HEK293 (cell line): Measurements from ENCODE around the gene ALG12.

ENCODE experiments used
- CTCF ChIA-PET: fragments of 350-600 bp; formaldehyde crosslinking; extraction: SDS; loops from one replicate; lab custom pipeline; 2021; ENCODE audit warnings: antibody characterized with exemption; lab: Yijun Ruan, JAX
- POLR2A ChIA-PET: fragments of 300-600 bp; formaldehyde crosslinking; extraction: SDS; loops from one replicate; lab custom pipeline; 2020; ENCODE audit warnings: antibody characterized with exemption, inconsistent platforms; lab: Yijun Ruan, JAX
- H3K27ac ChIP-seq: fragments of 200-500 bp; sonication (Bioruptor generic); 2 replicates; pipeline ENCODE4 v1.5.1; 2014; ENCODE audit warnings: low read depth, low read length, control low read depth, inconsistent platforms; ENCODE audit errors: extremely low read depth
- H3K36me3 ChIP-seq, 2 experiments: fragments of 200-500 bp in 1 of 2; sonication (Bioruptor generic) in 1 of 2; 1 replicate in 1 of 2; 2 replicates in 1 of 2; pipeline ENCODE4 v1.5.1; 2014 to 2017; ENCODE audit warnings: inconsistent platforms in 2 of 2, low read length in 2 of 2; ENCODE audit not compliant: control insufficient read depth in 2 of 2, insufficient read depth in 1 of 2
- H3K4me1 ChIP-seq: fragments of 200-500 bp; sonication (Bioruptor generic); 2 replicates; pipeline ENCODE4 v1.5.1; 2014; ENCODE audit warnings: mild to moderate bottlenecking, low read length, inconsistent platforms; ENCODE audit not compliant: control insufficient read depth, insufficient read depth
- H3K4me3 ChIP-seq: 2 replicates; pipeline ENCODE4 v1.5.1; 2011; ENCODE audit warnings: low read depth, mild to moderate bottlenecking, control low read depth, low read length, moderate library complexity
- H3K9me3 ChIP-seq: fragments of 200-500 bp; sonication (Bioruptor generic); 2 replicates; pipeline ENCODE4 v1.5.1; 2014; ENCODE audit warnings: low read depth, low read length, inconsistent platforms; ENCODE audit not compliant: control insufficient read depth, insufficient read depth
- BCL11A ChIP-seq: fragments of 450-650 bp; formaldehyde crosslinking; IDR thresholded peaks from 2 replicates; pipeline ENCODE4 v1.5.1; 2016; ENCODE audit warnings: low read depth, missing biosample characterization, missing genetic modification characterization
- BCL11B ChIP-seq: fragments of 450-650 bp; formaldehyde crosslinking; IDR thresholded peaks from 2 replicates; pipeline ENCODE4 v1.5.1; 2016; ENCODE audit warnings: low read depth, missing biosample characterization, missing genetic modification characterization
- KLF9 ChIP-seq: fragments of 450-650 bp; formaldehyde crosslinking; IDR thresholded peaks from 2 replicates; pipeline ENCODE4 v1.5.1; 2016; ENCODE audit warnings: missing biosample characterization, missing genetic modification characterization, low read depth
- YY2 ChIP-seq: fragments of 450-650 bp; formaldehyde crosslinking; IDR thresholded peaks from 2 replicates; pipeline ENCODE4 v1.5.1; 2016; ENCODE audit warnings: missing biosample characterization, missing genetic modification characterization
- ZBTB20 ChIP-seq: fragments of 450-650 bp; formaldehyde crosslinking; IDR thresholded peaks from 2 replicates; pipeline ENCODE4 v1.5.1; 2016; ENCODE audit warnings: missing biosample characterization, missing genetic modification characterization
- ZNF175 ChIP-seq: fragments of 450-650 bp; formaldehyde crosslinking; IDR thresholded peaks from 2 replicates; pipeline ENCODE4 v1.5.1; 2016; ENCODE audit warnings: missing biosample characterization, missing genetic modification characterization
- ZNF223 ChIP-seq: fragments of 450-650 bp; formaldehyde crosslinking; IDR thresholded peaks from 2 replicates; pipeline ENCODE4 v1.5.1; 2016; ENCODE audit warnings: missing biosample characterization, missing genetic modification characterization
- ZNF274 ChIP-seq, 2 experiments: fragments of 200-500 bp in 1 of 2; fragments of 450-650 bp in 1 of 2; sonication (Bioruptor generic) in 1 of 2; formaldehyde crosslinking in 1 of 2; IDR thresholded peaks; 2 replicates each; pipeline versions ENCODE4 v1.5.1 to v1.6.1; 2014 to 2016; ENCODE audit warnings: borderline replicate concordance in 1 of 2, inconsistent platforms in 1 of 2, low read length in 1 of 2, missing biosample characterization in 1 of 2, missing genetic modification characterization in 1 of 2
- ZNF433 ChIP-seq: fragments of 450-650 bp; formaldehyde crosslinking; IDR thresholded peaks from 2 replicates; pipeline ENCODE4 v1.5.1; 2016; ENCODE audit warnings: missing biosample characterization, missing genetic modification characterization, low read depth
- ZNF555 ChIP-seq: fragments of 450-650 bp; formaldehyde crosslinking; conservative IDR thresholded peaks from 2 replicates; pipeline ENCODE4 v1.5.1; 2017; ENCODE audit warnings: missing biosample characterization, mild to moderate bottlenecking, missing genetic modification characterization, inconsistent platforms
- ZNF621 ChIP-seq: fragments of 450-650 bp; formaldehyde crosslinking; IDR thresholded peaks from 2 replicates; pipeline ENCODE4 v1.5.1; 2017; ENCODE audit warnings: missing biosample characterization, missing genetic modification characterization
- ZNF629 ChIP-seq: fragments of 450-650 bp; formaldehyde crosslinking; IDR thresholded peaks from 2 replicates; pipeline ENCODE4 v1.5.1; 2017; ENCODE audit warnings: missing biosample characterization, missing genetic modification characterization
- ZNF660 ChIP-seq: fragments of 450-650 bp; IDR thresholded peaks from 2 replicates; pipeline ENCODE4 v1.5.1; 2018; ENCODE audit warnings: missing biosample characterization, mild to moderate bottlenecking, missing genetic modification characterization
- ZNF701 ChIP-seq: fragments of 450-650 bp; formaldehyde crosslinking; IDR thresholded peaks from 2 replicates; pipeline ENCODE4 v1.5.1; 2016; ENCODE audit warnings: missing biosample characterization, missing genetic modification characterization
- ZNF76 ChIP-seq: fragments of 450-650 bp; formaldehyde crosslinking; IDR thresholded peaks from 2 replicates; pipeline ENCODE4; 2016; ENCODE audit warnings: low read depth, missing biosample characterization, missing genetic modification characterization, borderline replicate concordance
- TF ChIP-seq, protein P1 (sequence below): fragments of 450-650 bp; formaldehyde crosslinking; IDR thresholded peaks from 2 replicates; pipeline ENCODE4 v1.5.1; 2016; ENCODE audit warnings: missing biosample characterization, missing genetic modification characterization, borderline replicate concordance
- TF ChIP-seq, protein P2 (sequence below): fragments of 450-650 bp; formaldehyde crosslinking; IDR thresholded peaks from 2 replicates; pipeline ENCODE4 v1.5.1; 2017; ENCODE audit warnings: missing biosample characterization, missing genetic modification characterization
- TF ChIP-seq, protein P3 (sequence below): fragments of 450-650 bp; formaldehyde crosslinking; IDR thresholded peaks from 2 replicates; pipeline ENCODE4; 2016; ENCODE audit warnings: missing biosample characterization, missing genetic modification characterization

The ALG12 gene

DNA sequence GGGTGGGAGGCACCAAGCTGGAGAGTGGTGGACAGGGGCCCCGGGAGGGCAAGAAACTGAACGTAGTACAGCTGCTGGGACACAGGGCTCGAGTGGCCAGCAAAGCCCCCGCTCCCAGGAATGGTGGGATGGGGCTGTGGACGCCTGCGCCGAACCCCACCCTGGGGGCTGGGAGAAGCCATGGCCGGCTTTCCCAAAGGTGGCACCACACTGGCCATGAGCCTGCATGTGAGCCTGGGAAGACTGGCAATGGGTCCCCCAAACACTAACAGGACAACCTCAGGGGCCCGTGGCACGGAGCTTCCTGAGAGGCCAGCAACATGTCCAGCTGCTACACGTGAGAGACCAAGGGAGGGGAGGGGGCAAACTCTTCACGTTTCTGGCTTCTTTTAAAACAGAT lies 4.0 kb downstream of the ALG12 start (continued):
- TF ChIP-seq, protein P1, sequence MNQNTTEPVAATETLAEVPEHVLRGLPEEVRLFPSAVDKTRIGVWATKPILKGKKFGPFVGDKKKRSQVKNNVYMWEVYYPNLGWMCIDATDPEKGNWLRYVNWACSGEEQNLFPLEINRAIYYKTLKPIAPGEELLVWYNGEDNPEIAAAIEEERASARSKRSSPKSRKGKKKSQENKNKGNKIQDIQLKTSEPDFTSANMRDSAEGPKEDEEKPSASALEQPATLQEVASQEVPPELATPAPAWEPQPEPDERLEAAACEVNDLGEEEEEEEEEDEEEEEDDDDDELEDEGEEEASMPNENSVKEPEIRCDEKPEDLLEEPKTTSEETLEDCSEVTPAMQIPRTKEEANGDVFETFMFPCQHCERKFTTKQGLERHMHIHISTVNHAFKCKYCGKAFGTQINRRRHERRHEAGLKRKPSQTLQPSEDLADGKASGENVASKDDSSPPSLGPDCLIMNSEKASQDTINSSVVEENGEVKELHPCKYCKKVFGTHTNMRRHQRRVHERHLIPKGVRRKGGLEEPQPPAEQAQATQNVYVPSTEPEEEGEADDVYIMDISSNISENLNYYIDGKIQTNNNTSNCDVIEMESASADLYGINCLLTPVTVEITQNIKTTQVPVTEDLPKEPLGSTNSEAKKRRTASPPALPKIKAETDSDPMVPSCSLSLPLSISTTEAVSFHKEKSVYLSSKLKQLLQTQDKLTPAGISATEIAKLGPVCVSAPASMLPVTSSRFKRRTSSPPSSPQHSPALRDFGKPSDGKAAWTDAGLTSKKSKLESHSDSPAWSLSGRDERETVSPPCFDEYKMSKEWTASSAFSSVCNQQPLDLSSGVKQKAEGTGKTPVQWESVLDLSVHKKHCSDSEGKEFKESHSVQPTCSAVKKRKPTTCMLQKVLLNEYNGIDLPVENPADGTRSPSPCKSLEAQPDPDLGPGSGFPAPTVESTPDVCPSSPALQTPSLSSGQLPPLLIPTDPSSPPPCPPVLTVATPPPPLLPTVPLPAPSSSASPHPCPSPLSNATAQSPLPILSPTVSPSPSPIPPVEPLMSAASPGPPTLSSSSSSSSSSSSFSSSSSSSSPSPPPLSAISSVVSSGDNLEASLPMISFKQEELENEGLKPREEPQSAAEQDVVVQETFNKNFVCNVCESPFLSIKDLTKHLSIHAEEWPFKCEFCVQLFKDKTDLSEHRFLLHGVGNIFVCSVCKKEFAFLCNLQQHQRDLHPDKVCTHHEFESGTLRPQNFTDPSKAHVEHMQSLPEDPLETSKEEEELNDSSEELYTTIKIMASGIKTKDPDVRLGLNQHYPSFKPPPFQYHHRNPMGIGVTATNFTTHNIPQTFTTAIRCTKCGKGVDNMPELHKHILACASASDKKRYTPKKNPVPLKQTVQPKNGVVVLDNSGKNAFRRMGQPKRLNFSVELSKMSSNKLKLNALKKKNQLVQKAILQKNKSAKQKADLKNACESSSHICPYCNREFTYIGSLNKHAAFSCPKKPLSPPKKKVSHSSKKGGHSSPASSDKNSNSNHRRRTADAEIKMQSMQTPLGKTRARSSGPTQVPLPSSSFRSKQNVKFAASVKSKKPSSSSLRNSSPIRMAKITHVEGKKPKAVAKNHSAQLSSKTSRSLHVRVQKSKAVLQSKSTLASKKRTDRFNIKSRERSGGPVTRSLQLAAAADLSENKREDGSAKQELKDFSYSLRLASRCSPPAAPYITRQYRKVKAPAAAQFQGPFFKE (tag by site-specific recombination) = no peak
- TF ChIP-seq, protein P2, sequence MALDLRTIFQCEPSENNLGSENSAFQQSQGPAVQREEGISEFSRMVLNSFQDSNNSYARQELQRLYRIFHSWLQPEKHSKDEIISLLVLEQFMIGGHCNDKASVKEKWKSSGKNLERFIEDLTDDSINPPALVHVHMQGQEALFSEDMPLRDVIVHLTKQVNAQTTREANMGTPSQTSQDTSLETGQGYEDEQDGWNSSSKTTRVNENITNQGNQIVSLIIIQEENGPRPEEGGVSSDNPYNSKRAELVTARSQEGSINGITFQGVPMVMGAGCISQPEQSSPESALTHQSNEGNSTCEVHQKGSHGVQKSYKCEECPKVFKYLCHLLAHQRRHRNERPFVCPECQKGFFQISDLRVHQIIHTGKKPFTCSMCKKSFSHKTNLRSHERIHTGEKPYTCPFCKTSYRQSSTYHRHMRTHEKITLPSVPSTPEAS = no peak
- TF ChIP-seq BCL11A (tag by site-specific recombination) = no peak
- no peak for TF ChIP-seq KLF9 (tag by site-specific recombination)
- no peak for TF ChIP-seq ZNF223 (tag by site-specific recombination)
- no peak for TF ChIP-seq ZNF274 (IDR thresholded peaks at IDR 0.05; ENCODE audit: low read length)
- no peak for TF ChIP-seq ZNF274 (tag by site-specific recombination; IDR thresholded peaks at IDR 0.05; ENCODE audit: borderline replicate concordance)

DNA sequence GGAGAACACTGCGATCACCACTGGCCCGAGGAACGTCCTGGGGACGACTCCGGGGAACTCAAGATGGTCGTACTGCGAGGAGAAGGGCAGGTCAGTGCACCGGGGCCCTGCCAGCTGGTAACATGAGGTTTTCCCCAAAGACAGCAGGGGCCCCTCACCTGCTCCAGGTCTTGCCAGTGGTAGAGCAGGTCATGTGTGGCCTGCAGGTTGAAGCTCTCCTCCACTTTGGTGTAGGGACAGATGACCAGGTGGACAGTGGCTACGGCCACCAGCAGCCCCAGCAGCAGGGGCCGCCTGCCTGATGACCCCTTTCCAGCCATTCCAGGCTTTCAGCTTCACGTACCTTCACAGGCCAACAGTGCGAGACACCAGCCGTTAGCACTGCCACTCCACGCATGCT lies 4.8 kb downstream of the ALG12 start:
- TF ChIP-seq ZNF274 (IDR thresholded peaks at IDR 0.05; ENCODE audit: low read length) (no peak), ZNF274 (tag by site-specific recombination; IDR thresholded peaks at IDR 0.05; ENCODE audit: borderline replicate concordance) (no peak), ZNF555 (tag by site-specific recombination) (no peak), ZBTB20 (tag by site-specific recombination) (no peak), ZNF701 (tag by site-specific recombination) (no peak), ZNF629 (tag by site-specific recombination) (no peak), BCL11B (tag by site-specific recombination) (no peak), YY2 (tag by site-specific recombination) (no peak), ZNF433 (tag by site-specific recombination) (no peak), ZNF660 (tag by site-specific recombination) (no peak), ZNF621 (no peak), ZNF76 (tag by site-specific recombination) (no peak), ZNF175 (tag by site-specific recombination) (no peak), ZNF223 (tag by site-specific recombination) (no peak)
- TF ChIP-seq, protein P3, sequence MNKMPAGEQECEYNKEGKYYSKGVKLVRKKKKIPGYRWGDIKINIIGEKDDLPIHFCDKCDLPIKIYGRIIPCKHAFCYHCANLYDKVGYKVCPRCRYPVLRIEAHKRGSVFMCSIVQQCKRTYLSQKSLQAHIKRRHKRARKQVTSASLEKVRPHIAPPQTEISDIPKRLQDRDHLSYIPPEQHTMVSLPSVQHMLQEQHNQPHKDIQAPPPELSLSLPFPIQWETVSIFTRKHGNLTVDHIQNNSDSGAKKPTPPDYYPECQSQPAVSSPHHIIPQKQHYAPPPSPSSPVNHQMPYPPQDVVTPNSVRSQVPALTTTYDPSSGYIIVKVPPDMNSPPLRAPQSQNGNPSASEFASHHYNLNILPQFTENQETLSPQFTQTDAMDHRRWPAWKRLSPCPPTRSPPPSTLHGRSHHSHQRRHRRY = no peak
- Histone ChIP-seq H3K4me1 (no peaks in the 10 kb centered on the region), H3K27ac (no peak overlapping the region), H3K4me3 (no peak overlapping the region), H3K9me3 (no peaks in the 10 kb centered on the region), H3K36me3 (peaks cover 9 to 49% of the 10 kb centered on the region in 2 experiments; a peak in 2 of 3 replicates)
- ChIA-PET CTCF (interaction anchor here (0.6 kb wide), 1 partner anchor 368 kb away, joined by 3 read pairs; no protein-coding TSS in a partner anchor), POLR2A (no interaction called here)
